Measurements from ENCODE around the gene FGFR2.

The FGFR2 gene

DNA sequence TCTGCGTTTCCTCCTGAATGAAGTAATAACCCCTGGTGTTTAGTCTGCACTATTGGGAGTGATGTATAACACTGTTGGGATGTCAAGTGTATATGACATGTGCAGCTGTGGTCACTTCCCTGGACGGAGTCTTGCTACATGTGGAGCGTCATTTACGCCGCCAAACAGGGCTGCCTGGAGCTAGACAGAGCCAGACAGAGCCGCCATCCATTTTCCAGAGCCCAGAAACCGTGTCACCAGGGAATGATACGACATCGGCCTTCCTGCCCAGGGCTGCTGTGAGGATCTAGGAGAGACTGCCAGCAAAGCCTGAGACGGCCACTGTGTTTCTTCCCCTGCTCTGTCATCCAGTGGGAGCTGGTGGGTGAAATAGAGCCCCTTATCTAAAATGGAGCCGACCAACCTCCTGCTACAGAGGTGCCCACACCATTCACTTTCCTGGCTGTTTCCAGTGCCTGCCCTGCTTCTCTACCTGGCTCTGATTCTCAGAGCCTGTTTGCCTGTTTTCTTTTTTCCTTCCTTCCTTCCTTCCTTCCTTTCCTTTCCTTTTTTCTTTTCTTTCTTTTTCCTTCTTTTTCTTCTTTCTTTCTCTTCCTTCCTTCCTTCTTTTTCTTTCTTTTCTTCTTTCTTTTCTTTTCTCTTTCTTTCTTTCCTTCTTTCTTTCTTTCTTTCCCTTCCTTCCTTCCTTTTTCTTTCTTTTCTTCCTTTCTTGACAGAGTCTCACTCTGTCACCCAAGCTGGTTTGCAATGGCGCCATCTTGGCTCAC lies 13.3 kb upstream of the FGFR2 start:
- in situ Hi-C loops (cut with MboI; ENCODE audit: low sequenced_read_pairs) = no loop called here

DNA sequence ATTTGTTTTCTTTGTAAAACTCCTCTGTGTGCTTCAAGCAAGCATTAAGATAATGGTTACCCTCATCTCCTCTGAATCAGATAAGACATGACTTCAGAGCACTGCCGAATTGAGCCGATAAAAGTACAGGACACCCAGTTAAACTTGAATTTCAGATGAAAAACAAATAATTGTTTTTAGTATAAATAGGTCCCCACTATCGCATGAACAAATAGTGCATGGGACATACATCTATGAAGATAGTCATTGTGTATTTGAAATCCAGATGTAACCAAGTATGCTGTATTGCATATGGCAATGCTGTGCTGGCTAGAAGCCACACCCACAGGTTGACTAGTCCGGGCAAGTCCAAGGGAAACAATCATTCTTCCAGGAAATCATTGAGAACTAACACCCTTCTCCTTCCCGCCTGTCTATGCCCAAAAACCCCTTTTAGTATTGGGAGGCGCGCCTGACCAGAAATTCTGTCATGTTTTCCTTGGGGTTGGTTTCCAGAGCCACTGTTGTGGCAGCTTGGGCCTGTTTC lies 12.6 kb upstream of the FGFR2 start:
- in situ Hi-C loops (cut with MboI; ENCODE audit: low sequenced_read_pairs) = no loop called here

DNA sequence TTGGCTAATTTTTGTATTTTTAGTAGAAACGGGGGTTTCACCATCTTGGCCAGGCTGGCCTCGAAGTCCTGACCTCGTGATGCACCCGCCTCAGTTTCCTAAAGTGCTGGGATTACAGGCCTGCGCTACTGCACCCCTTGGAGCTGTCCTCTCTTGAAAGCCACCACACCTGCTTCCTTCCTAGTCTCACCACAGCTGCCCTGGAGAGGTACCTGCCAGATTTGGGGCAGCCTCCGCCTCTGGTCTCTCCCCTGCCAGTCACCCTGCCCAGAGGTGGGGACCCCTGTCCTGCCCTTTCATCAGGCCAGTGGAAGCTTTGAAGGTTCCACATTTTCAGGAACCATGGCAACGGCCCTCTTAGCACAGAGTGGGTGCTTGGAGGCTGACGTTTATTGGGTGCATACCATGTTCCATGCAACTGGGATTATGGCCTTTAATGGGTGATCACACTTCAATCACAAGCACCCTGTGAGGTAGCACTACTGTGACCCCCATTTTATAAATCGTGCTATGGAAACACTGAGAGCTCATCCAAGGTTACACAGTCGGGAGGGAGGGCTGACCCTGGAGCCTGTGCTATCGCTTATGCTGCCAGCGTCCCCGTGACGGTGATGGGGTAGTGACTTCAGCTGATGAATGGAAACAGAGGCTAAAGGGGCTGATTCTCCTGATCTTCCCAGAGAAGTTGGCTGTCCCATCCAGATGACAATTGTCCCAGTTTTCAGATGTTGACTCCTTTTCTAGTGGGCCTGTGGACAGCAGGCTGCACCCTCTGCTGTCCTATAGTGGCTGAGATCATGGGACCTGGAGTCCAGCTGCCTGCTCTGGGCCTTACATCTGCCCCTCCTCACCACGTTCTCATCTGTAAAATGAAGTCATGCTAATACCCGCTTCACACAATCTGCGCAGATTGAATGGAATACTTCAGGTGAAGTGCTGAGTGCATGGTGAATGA lies 11.5 kb upstream of the FGFR2 start:
- in situ Hi-C loops (cut with MboI; ENCODE audit: low sequenced_read_pairs) = no loop called here

DNA sequence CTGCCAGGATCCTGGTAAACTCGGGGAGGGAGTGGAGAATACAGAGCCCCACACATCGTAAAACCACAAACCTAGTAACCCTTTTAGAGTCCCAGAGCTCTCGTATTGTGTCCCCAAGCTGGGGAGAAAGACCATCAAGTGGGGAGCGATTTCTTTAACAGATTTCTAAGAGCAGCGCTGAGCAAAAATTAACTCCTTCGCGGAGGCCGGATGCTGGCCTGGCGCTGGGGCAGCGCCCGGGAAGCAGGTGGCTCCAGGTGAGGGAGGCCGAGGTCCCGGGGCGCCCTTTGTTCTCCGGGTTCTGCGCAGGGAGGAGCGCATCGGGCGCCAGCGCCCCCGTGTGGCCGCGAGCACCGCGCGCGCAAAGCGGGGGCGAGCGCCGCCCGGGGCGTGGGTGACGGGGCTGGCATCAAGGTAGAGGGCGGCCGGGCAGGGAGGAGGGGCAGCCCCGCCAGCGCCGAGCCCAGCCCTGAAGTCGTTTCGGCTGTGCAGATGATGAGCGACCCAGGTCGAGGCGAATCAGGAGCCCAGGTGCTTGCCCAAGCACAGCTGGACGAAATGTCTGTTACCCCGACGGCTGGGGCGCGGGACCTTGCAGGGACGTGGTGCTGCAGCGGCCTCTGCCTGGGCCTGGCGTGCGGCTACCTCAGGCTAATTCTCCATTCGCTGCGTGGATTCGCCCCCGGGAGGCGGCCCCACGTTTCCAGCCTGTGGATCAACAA lies 10.4 kb upstream of the FGFR2 start:
- in situ Hi-C loops (cut with MboI; ENCODE audit: low sequenced_read_pairs) = no loop called here

DNA sequence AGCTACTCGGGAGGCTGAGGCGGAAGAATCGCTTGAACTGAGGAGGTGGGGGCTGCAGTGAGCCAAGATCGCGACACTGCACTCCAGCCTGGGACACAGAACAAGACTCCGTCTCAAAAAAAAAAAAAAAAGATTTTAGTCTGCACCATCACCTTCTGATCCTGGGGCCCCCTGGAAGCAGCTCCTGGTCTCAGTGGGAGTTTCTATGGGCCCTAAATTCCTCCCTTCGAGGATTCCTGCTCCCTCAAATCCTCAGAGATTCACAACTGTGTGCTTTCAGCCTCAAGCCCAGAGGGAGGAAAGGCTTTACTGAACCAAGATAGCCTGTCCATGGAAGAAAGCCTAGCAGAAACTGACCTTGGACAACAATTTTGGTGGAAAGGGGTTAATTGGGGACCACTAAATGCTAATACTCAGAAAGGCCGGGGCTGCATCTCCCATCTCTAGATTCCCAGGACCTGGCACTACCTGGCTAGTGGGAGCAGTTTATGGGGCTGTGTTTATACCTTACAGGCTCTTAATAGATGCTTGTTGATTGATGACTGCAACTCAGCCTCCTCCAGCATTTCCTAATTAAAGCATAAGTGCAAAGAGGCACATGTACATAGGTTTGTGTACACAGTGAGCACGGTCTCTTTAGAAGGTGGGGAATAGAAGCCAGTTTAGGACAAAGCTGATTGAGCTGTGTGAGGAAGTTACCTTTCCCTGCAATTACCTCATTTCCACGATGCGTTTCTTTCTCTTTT lies 9.2 kb upstream of the FGFR2 start:
- in situ Hi-C loops (cut with MboI; ENCODE audit: low sequenced_read_pairs) = no loop called here

DNA sequence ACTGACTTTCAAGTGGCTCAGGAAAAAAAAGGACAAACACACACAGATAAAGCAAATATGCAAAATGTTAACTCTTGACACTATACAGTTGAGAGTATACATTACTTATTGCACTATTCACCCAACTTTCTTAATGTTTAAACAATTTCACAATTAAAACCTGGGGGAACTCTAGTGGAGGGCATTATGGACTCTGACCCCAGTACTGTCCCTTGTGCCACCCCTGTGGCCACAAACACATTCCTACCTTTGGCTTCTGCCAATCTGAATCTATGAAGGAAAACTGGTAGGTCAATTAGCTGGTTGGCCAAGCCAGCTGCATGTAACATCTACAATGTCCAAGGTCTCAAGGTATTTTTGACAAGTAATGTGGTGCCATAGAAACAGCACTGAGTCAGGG lies 7.5 kb upstream of the FGFR2 start:
- in situ Hi-C loops (cut with MboI; ENCODE audit: low sequenced_read_pairs) = no loop called here

DNA sequence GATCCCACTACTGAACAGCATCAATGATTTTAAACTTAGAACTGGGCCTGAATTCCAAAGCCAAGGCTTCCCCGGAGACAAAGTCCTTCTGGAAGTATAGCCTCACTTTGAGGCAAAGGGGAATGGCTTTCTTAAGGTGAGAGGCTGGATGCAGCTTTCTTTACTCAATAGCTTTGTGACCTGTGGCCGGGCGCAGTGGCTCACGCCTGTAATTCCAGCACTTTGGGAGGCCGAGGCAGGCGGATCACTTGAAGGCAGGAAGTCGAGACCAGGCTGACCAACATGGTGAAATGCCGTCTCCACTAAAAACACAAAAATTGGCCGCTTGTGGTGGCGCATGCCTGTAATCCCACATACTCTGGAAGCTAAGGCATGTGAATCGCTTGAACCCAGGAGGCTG lies 3.2 kb upstream of the FGFR2 start:
- in situ Hi-C loops (cut with MboI; ENCODE audit: low sequenced_read_pairs) = no loop called here

DNA sequence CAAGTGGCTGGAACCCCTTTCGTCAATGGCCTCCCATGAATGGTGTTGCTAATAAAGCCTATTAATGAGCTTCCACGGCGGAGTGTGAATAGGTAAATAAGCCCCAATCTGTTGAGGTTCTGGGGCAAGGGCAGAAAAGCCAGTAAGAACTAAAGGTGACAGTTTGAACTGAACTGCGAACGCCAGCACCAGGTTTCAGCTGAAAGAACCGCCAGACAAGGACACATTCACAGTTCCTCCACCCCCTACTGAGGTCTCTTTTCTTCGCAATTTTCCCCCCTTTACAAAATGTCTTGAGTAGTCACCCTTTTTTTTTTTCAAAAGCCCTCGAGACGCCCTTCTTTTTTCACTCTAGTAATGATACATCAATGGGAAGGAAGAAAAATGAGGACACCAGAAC lies 2.4 kb upstream of the FGFR2 start:
- in situ Hi-C loops (cut with MboI; ENCODE audit: low sequenced_read_pairs) = no loop called here

DNA sequence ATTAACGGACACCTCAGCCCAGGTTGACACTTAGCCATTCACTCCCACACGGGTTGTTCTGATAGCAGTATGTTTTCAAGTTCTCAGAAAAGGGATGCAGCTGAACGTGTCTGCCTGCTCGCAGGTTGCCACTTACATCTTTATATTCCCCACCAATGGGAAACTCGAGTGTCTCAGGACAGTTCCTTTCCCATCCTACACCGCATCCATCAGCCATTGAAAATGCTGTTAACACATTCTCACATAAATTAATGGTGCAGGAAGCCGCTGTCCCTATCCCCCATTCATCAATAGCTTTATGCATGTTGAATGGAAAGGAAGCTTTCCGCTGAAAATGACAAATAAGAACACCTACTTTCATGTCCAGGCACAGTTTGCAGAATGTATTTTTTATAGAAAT lies 1.7 kb upstream of the FGFR2 start:
- in situ Hi-C loops (cut with MboI; ENCODE audit: low sequenced_read_pairs) = no loop called here

DNA sequence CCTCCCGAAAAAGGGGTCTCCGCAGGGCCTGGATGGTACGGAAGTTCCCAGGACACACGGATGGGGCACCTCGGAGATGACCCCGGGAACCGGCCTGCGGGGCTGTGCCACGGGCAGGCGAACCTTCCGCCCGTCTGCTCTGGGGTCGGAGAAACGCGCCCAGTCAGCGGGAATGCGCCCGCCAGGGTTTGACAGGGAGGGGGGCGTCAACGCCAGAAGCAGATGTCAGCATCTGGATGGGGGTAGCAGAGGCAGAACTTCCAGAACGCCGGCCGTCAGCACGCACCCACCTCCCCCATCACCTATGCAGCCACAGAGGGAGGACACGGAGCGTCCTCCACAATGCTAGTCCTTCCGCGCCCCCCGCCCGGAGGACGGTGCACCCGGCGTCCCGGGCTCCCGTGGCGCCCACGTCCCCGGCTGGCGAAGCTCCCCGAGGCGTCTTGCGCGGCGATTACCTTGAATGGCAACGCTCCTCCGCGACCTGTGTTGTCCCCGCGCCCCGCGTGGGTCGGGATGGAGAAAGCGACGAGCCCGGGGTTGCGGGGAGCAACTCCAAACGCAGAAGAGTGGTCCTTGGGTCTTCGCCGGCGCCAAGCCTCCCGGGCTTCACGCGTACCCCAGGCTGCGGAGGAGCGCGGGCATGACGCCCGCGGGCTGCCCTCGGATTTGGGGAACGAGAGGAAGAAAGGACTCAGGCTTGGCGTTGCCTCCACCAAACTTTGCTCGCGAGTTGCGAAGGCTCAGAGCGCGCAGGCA lies 561 bp downstream of the FGFR2 start:
- in situ Hi-C loops (cut with MboI; ENCODE audit: low sequenced_read_pairs) = no loop called here

DNA sequence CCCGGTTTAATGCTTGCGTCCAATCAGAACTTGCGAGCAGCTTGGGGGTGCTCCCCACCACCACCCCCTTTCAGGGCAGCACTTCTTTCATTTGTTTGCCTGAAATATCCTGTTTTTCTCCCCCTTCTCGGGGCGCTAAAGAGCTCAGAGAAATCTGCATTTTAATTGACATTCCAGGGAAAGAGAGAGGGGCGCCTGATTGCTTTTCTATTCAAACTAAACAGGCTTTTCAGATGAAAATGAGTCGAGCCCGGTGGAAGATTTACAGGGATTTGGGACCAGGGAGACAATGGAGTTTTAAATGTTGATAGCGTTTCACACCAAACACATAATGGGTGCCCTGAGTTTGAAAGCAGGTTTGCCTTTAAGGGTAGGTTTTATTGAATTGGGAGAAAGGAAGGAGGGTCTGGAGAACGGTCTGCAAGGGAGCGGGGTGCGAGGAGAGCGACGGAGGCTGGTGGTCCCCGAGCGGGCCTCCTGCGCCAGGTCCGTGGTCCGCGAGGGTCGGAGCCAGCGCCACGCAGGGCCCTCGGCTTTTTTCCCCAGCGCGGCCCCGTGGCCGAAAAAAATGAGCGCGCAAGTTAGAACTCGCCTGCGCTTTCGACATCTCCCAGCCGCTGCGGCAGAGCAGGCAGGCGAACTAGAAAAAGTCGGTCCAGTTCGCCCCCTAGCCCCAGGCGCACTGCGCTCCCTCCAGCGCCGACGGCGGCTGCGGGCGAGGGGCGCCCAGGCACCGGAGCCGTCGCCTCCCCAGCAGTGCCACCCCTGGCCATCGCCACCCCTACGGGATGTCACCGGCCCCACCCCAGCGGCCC lies 1.3 kb downstream of the FGFR2 start:
- in situ Hi-C loops (cut with MboI; ENCODE audit: low sequenced_read_pairs) = no loop called here

DNA sequence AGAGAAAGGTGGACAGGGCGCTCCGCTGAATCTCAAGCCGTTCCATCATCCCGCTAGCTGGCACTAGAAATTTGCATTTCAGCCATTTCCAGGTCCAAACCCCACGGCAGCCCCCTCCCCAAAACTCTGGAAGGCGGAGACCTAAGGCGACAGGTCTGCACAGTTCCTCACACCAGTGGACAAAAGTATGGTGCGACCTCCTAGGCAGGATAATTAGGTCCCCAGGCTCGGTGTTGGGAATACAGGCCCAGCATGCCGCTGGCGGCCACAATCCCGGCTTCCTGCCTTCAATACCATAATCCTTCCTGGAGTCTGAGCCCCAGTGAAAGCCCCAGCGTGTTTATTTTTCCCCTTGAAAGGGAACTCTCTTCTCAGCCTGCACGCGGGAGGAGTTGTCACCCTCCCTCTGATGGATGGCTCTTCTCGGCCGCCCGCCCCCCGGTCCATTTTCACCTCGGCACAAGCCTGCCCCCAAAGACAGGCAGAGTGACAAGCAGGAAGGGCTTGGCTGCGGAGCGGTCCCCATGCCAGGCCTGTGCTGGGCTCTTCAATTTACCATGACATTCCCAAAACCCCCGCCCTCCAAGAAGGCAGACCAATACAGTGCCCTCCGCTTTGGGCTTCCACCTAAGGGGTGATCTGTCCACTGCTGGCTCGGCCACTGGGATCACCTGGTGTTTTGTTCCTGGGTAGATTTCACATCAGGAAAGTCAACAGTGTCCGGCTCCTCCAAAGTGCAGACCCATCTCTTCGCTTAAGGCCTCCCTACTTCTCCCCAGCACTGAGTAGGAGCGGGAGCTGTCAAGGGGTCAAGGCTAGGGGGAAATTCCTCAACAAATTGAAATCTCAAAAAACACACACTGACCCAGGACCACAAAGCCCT lies 2.2 kb downstream of the FGFR2 start:
- in situ Hi-C loops (cut with MboI; ENCODE audit: low sequenced_read_pairs) = no loop called here

DNA sequence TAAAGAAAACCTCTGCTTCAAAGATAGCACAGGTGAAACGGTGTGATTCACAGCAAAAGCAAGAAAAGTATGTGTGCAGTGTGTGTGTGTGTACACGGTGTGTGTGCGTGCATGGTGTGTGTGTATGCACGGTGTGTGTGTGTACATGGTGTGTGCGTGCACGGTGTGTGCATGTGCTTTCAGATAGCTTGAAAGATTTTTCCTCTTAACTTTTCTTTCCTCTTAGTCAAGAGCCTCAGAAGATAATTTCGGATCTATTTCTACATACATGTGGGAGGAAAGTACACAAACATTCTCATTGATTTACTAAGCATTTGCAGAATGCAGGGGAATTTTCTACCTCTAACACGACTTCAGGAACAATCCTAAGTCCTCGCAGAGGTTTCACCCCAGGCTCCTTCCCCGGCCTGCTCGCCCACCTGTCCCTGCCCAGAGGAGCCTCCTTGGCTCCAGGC lies 2.9 kb downstream of the FGFR2 start:
- in situ Hi-C loops (cut with MboI; ENCODE audit: low sequenced_read_pairs) = no loop called here

DNA sequence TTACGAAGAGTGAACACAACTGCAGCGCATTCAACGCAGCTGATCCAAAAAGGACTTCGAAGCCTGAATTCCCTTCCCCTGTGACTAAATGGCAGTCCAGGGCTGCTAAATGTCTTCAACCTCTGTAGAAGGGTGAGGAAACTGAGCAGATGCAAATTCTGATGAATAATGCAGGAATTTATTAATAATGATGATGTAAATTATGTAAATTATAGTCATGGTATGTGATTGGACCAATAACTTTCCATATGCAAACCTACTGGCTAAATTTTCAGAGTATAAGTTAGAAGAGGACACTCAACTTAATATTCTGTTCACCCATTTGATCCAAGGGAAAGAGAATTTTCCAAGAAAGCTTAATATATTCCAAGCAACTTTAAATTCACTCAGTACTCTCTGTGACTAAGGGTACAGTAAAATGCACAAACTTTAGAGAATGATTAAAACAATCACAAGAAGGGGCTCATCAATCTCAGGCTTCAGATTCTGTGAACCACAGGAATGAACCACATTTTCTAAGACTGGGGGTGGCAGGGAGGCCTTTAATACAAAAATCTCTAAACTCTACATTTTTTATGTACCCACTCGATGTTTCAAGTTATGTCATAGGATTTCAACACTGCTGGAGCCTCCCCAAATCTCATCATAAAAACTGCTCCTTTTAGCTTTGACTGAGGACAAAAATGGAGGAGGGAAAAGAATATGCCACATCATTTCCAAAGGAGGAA lies 3.5 kb downstream of the FGFR2 start:
- in situ Hi-C loops (cut with MboI; ENCODE audit: low sequenced_read_pairs) = no loop called here

DNA sequence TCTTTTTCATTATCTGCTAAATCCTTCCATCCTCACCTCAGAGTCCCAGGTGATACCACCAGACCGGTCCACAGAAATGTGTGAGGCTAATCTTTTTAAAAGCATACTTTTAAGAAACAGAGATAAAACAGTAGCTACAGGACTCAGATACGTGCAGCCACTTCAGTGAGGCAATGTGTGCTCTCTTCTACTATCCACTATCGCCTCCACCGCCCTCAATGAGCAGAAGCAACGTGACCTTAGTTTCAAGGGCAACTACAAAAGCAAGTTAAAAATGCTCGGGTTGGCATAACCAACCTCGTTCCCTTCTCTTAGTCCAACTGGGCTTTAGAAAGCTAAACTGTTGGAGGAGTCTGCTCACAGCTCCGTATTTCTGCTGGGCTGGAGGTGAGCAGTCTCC lies 4.2 kb downstream of the FGFR2 start:
- in situ Hi-C loops (cut with MboI; ENCODE audit: low sequenced_read_pairs) = no loop called here

DNA sequence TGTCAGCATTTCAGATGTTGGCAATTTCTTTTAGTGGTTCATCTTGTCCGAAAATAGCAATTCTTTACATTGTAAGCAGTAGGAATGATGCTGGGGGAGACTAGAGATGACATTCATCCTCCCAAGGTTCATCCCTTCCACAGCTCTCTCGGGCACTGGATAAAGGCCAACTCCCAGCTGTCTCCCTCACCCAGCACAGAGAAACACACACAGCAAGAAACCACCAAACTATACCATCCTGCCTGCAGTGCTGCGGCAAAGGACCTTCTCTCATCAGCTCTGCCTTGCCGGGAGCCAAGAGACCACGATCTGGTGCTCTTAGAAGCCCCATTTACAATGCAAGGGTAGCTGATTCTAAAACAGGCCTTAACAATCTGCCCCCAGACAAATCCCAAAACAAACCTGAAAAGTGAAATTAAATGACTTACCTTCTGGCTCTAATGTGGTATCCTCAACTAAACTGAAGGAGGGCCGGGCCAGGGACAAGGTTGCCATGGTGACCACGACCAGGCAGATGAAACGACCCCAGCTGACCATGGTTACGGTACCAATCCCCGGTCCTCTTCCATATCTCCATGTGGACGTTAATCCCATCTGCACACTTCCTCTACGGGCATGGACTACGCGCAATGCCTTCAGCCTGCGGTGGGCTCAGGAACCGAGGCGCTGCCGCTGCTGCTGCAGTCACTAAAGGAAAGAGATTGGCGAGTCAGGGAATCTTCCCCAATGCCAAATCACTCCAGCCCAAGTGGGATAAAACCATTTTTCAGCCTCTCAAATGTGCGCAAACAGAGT lies 4.8 kb downstream of the FGFR2 start:
- in situ Hi-C loops (cut with MboI; ENCODE audit: low sequenced_read_pairs) = no loop called here

Measured in HL-60/S4 treated with retinoic acid at 250 ng/mL for 4 days and 3 days (cell line).